Loucy (cell line): ENCODE results near the gene WTAP.

Experiments used
- CTCF ChIP-seq: fragments of 200-600 bp; sonication (generic); conservative IDR thresholded peaks from 2 replicates; pipeline ENCODE4 v1.5.1; 2014; ENCODE audit warnings: mild to moderate bottlenecking, antibody characterized with exemption, low read length
- EZH2phosphoT487 ChIP-seq: fragments of 200-600 bp; IDR thresholded peaks from 2 replicates; pipeline ENCODE4 v1.6.1; 2018; ENCODE audit warnings: antibody characterized with exemption, mild to moderate bottlenecking, moderate library complexity, borderline replicate concordance

- TF ChIP-seq CTCF = no peak
- TF ChIP-seq EZH2phosphoT487 = no peak
Measured at GRCh38 chr6:159756508-159756907, 29.2 kb downstream of the WTAP start.
